Stomach (tissue), 4 donors: ENCODE results near the gene ONECUT2.

ENCODE experiments used
- CTCF ChIP-seq, 7 experiments: fragments of 450-650 bp in 4 of 7; fragments of 200-600 bp in 3 of 7; sonication (generic) in 3 of 7; IDR thresholded peaks; one replicate each; pipeline ENCODE4 v1.5.1; 2016 to 2019; ENCODE audit warnings: antibody characterized with exemption in 7 of 7, control low read depth in 2 of 7, mild to moderate bottlenecking in 1 of 7
- EP300 ChIP-seq: sonication (generic); formaldehyde crosslinking; IDR thresholded peaks from one replicate; pipeline ENCODE4 v1.6.1; 2017; ENCODE audit warnings: antibody characterized with exemption

- no peak for TF ChIP-seq CTCF (IDR thresholded peaks at IDR 0.05)
- TF ChIP-seq EP300: no peak
Measured at GRCh38 chr18:57397440-57398132, 37.6 kb upstream of the ONECUT2 start.
